Hypothalamus (tissue), 51 donors: ENCODE results near the gene IQGAP2.

ENCODE experiments used
- DNase-seq, 51 donors: peaks; one replicate each; lab custom pipeline; 2025; lab: John Stamatoyannopoulos, UW

Gene IQGAP2

GRCh38 chr5:76474377-76474776 is 71.3 kb downstream of the IQGAP2 start:
- DNase-seq = no peak

GRCh38 chr5:76475385-76475784 is 72.3 kb downstream of the IQGAP2 start:
- DNase-seq = no peak

GRCh38 chr5:76475936-76476335 is 72.9 kb downstream of the IQGAP2 start:
- DNase-seq = no peak

GRCh38 chr5:76476474-76477038 is 73.5 kb downstream of the IQGAP2 start:
- no peak for DNase-seq

GRCh38 chr5:76477061-76477460 is 74.0 kb downstream of the IQGAP2 start:
- DNase-seq = no peak

GRCh38 chr5:76477571-76477970 is 74.5 kb downstream of the IQGAP2 start:
- no peak for DNase-seq

- DNase-seq = no peak
Measured at GRCh38 chr5:76479281-76479680, 76.2 kb downstream of the IQGAP2 start.

GRCh38 chr5:76479973-76480667 is 77.0 kb downstream of the IQGAP2 start:
- no peak for DNase-seq

GRCh38 chr5:76482984-76483383 is 79.9 kb downstream of the IQGAP2 start:
- DNase-seq = no peak

GRCh38 chr5:76483433-76483832 is 80.3 kb downstream of the IQGAP2 start:
- DNase-seq = no peak

- DNase-seq = no peak
Measured at GRCh38 chr5:76483881-76484280, 80.8 kb downstream of the IQGAP2 start.

- no peak for DNase-seq
Measured at GRCh38 chr5:76485511-76485910, 82.4 kb downstream of the IQGAP2 start.

GRCh38 chr5:76487386-76487785 is 84.3 kb downstream of the IQGAP2 start:
- DNase-seq = no peak

- no peak for DNase-seq
Measured at GRCh38 chr5:76487821-76488220, 84.7 kb downstream of the IQGAP2 start.

- DNase-seq = no peak
Measured at GRCh38 chr5:76488969-76489368, 85.9 kb downstream of the IQGAP2 start.

- no peak for DNase-seq
Measured at GRCh38 chr5:76489877-76490688, 87.0 kb downstream of the IQGAP2 start.

- no peak for DNase-seq
Measured at GRCh38 chr5:76490960-76491359, 87.9 kb downstream of the IQGAP2 start.

- no peak for DNase-seq
Measured at GRCh38 chr5:76492819-76493189, 89.7 kb downstream of the IQGAP2 start.

GRCh38 chr5:76493190-76493837 is 90.2 kb downstream of the IQGAP2 start:
- no peak for DNase-seq

- no peak for DNase-seq
Measured at GRCh38 chr5:76494201-76494600, 91.1 kb downstream of the IQGAP2 start.

GRCh38 chr5:76495870-76496269 is 92.8 kb downstream of the IQGAP2 start:
- no peak for DNase-seq
